Measurements from ENCODE around the gene NCBP3. TPM values are rescaled to one million over a fixed set of nuclear protein-coding genes. Genes with fewer than 3 reads are reported as not detected.
"Not testable (repeated sequence)": the region's sequence is repeated elsewhere in the genome, so short reads cannot be mapped to it uniquely, and the experiment has no call there.

Gene NCBP3
- total RNA-seq, 1 donor from 2014 or later = 57.2 TPM

GRCh38 chr17:3798273-3799180 lies 47.5 kb downstream of the NCBP3 start:
- Mint-ChIP-seq H3K9me3 (no peaks in the 10 kb centered on the region), H3K27ac (no peak overlapping the region), H3K4me3 (ENCODE audit: low read depth) (no peak overlapping the region), H3K27me3 (ENCODE audit: low read depth) (no peaks in the 10 kb centered on the region), H3K36me3 (ENCODE audit: low read depth) (peaks cover 11% of the 10 kb centered on the region), H3K4me1 (ENCODE audit: low read depth) (peaks cover 47% of the 10 kb centered on the region)
- no peak for DNase-seq (ENCODE audit: low spot score)
- intact Hi-C loops (cut with micrococcal nuclease) = loop anchor here (5.0 kb wide), 1 partner anchor 86 kb away; no protein-coding TSS in a partner anchor

DNA sequence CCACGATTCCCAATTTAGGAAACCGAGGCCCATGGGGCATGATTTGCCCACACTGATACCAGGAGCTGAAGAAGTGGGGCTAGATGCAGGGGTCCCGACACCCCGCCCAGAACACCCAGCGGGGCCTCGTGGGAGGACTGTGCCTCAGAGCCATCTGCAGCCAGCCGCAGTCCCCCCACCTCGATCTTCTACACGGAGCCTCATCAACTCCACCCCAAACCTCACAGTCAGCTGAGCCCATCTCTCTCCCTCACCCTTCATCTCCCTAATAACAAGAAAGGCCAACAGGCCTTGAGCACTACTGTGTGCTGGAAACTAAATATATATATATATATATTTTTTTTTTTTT lies 49.2 kb downstream of the NCBP3 start:
- Mint-ChIP-seq H3K4me3 (ENCODE audit: low read depth) (no peak overlapping the region), H3K36me3 (ENCODE audit: low read depth) (no peaks in the 10 kb centered on the region), H3K27ac (peak overlapping the region; percentile 10), H3K4me1 (ENCODE audit: low read depth) (peaks cover 45% of the 10 kb centered on the region), H3K9me3 (no peaks in the 10 kb centered on the region), H3K27me3 (ENCODE audit: low read depth) (no peaks in the 10 kb centered on the region)
- DNase-seq (ENCODE audit: low spot score) = no peak
- intact Hi-C loops (cut with micrococcal nuclease) = loop anchor here (1.0 to 5.0 kb wide), 2 partner anchors 31 to 84 kb away; no protein-coding TSS in a partner anchor

DNA sequence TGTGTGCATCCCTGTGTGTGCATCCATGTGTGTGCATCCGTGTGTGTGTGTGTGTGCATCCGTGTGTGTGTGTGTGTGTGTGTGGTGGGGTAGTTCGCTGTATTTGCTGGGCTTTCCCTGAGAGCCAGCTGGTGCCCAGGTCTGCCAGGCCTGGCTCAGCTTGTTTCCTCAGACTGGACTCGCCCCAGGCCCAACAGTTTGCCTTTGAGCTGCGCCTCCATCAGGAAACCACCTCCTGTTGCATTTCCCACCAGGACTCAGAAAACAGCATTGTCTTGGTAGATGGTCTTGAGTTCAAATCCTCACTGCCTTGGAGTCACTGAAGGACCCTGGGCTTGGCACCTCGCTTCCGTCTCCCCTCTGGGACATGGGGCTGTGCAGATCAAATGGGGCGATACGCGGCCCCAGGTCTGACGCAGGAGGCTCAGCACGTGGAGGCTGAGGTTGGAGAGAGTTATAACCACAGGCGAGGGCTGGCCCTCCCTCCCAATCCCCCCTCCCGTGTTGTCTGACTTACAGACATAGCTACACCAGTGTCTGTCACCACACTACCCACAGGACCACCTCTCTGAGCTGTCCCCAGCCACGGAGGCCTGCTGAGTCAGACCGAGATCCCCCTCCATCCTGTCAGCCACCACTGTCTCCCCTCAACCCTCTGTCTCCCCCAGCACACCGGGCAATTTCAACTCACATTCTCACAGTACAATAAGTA lies 49.8 kb downstream of the NCBP3 start:
- H3K4me3 Mint-ChIP-seq (ENCODE audit: low read depth) = no peak overlapping the region
- peaks cover 50% of the 10 kb centered on the region for H3K4me1 Mint-ChIP-seq (ENCODE audit: low read depth)
- H3K36me3 Mint-ChIP-seq (ENCODE audit: low read depth) = no peaks in the 10 kb centered on the region
- peak overlapping the region; percentile 10 for H3K27ac Mint-ChIP-seq
- H3K27me3 Mint-ChIP-seq (ENCODE audit: low read depth) = no peaks in the 10 kb centered on the region
- intact Hi-C loops (cut with micrococcal nuclease) = loop anchor here (1.0 to 5.0 kb wide), 2 partner anchors 31 to 84 kb away; no protein-coding TSS in a partner anchor
- no peaks in the 10 kb centered on the region for H3K9me3 Mint-ChIP-seq
- peak; percentile 68 for DNase-seq (ENCODE audit: low spot score)

DNA sequence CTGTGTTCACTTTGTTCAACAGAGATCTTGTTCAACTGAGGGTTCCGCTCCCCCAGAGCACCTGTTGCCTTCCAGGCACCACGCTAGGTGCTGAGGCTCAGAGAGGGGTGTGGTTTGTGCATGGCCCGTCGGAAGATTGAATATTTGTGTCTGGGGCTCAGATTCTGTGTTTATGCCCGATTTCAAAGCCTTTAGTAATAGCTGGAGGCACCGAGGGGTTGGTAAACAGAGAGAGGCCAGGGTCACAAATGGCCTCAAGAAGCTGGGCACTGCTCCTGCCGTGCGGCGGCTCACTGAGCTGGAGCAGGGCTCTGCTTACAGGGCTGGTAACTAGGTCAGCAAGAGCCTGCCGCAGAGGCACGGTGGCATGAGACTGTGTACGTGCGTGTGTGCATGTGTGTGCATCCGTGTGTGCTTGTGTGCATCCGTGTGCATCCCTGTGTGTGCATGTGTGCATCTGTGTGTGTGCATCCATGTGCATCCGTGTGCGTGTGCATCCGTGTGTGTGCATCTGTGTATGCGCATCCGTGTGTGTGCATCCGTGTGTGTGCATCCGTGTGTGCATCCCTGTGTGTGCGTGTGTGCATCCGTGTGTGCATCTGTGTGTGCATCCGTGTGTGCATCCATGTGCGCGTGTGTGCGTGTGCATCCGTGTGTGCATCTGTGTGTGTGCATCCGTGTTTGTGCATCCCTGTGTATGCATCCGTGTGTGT lies 50.5 kb downstream of the NCBP3 start:
- DNase-seq (ENCODE audit: low spot score) = no peak
- peak overlapping the region; percentile 33 for H3K4me3 Mint-ChIP-seq (ENCODE audit: low read depth)
- H3K36me3 Mint-ChIP-seq (ENCODE audit: low read depth) = no peaks in the 10 kb centered on the region
- H3K4me1 Mint-ChIP-seq (ENCODE audit: low read depth) = peaks cover 51% of the 10 kb centered on the region
- H3K27me3 Mint-ChIP-seq (ENCODE audit: low read depth) = no peaks in the 10 kb centered on the region
- intact Hi-C loops (cut with micrococcal nuclease) = loop anchor here (1.0 to 5.0 kb wide), 2 partner anchors 30 to 83 kb away; no protein-coding TSS in a partner anchor
- H3K9me3 Mint-ChIP-seq = no peaks in the 10 kb centered on the region
- peak overlapping the region; percentile 52 for H3K27ac Mint-ChIP-seq

DNA sequence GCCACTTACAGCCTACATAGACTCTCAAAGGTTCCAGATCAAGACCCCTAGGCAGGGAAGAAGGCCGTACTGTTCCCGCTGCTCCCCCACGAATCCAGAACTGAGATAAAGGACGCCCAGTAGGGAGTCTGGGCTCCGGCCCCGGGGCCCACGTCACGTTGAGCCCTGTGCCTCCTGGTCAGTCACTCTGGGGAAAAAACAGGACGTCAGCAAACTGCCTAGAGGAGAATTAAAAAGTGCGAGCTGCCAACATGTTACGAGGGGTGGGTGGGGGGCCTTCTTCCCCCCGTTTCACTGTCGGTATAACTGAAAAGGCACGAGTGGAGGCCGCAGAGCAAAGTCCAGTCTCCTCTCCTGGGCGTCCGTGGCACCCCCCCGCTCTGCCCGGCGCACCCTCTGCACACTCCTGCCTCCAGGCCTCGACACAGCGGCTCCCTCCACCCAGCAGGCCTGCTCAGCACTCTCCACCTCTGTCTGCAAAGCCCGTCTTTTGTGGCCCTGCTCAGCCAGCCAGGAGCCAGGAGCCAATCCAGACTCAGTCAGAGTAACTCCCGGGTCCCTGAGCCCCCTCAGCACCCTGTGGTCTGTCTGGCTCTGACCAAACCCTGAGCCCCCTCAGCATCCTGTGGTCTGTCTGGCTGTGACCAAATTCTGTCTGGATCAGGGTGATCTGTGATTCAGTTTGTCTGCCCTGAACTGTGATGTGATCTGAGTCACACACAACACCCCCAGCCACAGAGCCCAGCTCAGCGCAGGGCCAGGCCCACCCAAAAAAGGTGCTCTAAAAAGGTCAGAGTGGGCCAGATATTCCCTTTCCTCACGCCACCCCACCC lies 51.3 kb downstream of the NCBP3 start:
- Mint-ChIP-seq H3K27ac (peak overlapping the region; percentile 52), H3K4me3 (ENCODE audit: low read depth) (peak overlapping the region; percentile 33), H3K27me3 (ENCODE audit: low read depth) (no peaks in the 10 kb centered on the region), H3K36me3 (ENCODE audit: low read depth) (no peaks in the 10 kb centered on the region), H3K9me3 (no peaks in the 10 kb centered on the region), H3K4me1 (ENCODE audit: low read depth) (peaks cover 56% of the 10 kb centered on the region)
- DNase-seq (ENCODE audit: low spot score) = peak; percentile 22
- intact Hi-C loops (cut with micrococcal nuclease) = loop anchor here (5.0 kb wide), 1 partner anchor 82 kb away; no protein-coding TSS in a partner anchor

DNA sequence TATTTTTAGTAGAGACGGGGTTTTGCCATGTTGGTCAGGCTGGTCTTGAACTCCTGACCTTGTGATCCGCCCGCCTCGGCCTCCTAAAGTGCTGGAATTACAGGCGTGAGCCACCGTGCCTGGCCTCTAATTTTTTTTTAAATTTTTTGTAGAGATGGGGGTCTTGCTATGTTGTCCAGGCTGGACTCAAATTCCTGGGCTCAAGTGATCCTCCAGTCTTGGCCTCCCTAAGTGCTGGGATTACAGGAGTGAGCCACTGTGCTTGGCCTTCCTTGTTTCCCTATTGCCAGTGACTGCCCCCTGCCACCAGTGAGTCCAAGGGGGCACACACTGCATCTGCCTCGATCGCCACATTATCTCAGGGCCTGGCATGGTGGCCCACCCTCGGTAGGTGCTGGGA lies 51.9 kb downstream of the NCBP3 start:
- not testable (repeated sequence) for H3K36me3 Mint-ChIP-seq (ENCODE audit: low read depth)

GRCh38 chr17:3793258-3793657 lies 52.8 kb downstream of the NCBP3 start:
- H3K27ac Mint-ChIP-seq; H3K27me3 Mint-ChIP-seq (ENCODE audit: low read depth); intact Hi-C loops (cut with micrococcal nuclease); DNase-seq (ENCODE audit: low spot score); H3K4me3 Mint-ChIP-seq (ENCODE audit: low read depth); H3K36me3 Mint-ChIP-seq (ENCODE audit: low read depth); H3K9me3 Mint-ChIP-seq: not testable (repeated sequence)
- H3K4me1 Mint-ChIP-seq (ENCODE audit: low read depth) = peaks cover 47% of the 10 kb centered on the region

More for the DNA sequence above, 51.9 kb downstream of the NCBP3 start:
- H3K4me1 Mint-ChIP-seq (ENCODE audit: low read depth) = peaks cover 52% of the 10 kb centered on the region
- intact Hi-C loops (cut with micrococcal nuclease); DNase-seq (ENCODE audit: low spot score); H3K9me3 Mint-ChIP-seq; H3K27me3 Mint-ChIP-seq (ENCODE audit: low read depth); H3K4me3 Mint-ChIP-seq (ENCODE audit: low read depth); H3K27ac Mint-ChIP-seq: not testable (repeated sequence)

DNA sequence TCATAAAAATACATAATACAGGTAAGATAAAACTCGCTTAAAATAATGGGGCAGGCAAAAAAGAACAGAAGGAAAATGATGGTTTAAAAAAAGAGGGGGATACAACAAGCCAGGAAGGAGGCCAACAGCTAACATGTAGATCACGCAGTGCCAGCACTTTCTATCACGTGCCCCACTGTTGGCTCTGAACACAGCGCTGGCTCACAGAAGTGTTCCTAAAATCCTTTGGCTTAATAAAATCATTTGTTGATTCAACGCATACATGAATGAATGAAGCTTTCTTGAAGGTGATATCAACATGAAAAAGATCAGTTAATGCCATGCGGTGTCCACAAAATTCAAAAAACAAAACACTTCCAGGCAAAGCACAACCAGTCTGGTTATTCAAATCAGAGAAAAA lies 53.6 kb downstream of the NCBP3 start:
- no peak for DNase-seq (ENCODE audit: low spot score)
- H3K27me3 Mint-ChIP-seq (ENCODE audit: low read depth) = no peaks in the 10 kb centered on the region
- no peaks in the 10 kb centered on the region for H3K36me3 Mint-ChIP-seq (ENCODE audit: low read depth)
- peaks cover 45% of the 10 kb centered on the region for H3K4me1 Mint-ChIP-seq (ENCODE audit: low read depth)
- no peak overlapping the region for H3K4me3 Mint-ChIP-seq (ENCODE audit: low read depth)
- H3K9me3 Mint-ChIP-seq = no peaks in the 10 kb centered on the region
- no peak overlapping the region for H3K27ac Mint-ChIP-seq
- intact Hi-C loops (cut with micrococcal nuclease) = no loop called here

- no peaks in the 10 kb centered on the region for H3K27me3 Mint-ChIP-seq (ENCODE audit: low read depth)
- H3K9me3 Mint-ChIP-seq = no peaks in the 10 kb centered on the region
- H3K27ac Mint-ChIP-seq = peak overlapping the region; percentile 67
- no peak for DNase-seq (ENCODE audit: low spot score)
- no peaks in the 10 kb centered on the region for H3K36me3 Mint-ChIP-seq (ENCODE audit: low read depth)
- intact Hi-C loops (cut with micrococcal nuclease) = no loop called here
- peaks cover 28% of the 10 kb centered on the region for H3K4me1 Mint-ChIP-seq (ENCODE audit: low read depth)
- H3K4me3 Mint-ChIP-seq (ENCODE audit: low read depth) = no peak overlapping the region
These were observed 57.8 kb downstream of the NCBP3 start for GRCh38 chr17:3788200-3788599.

GRCh38 chr17:3785323-3785722 lies 60.7 kb downstream of the NCBP3 start:
- H3K4me1 Mint-ChIP-seq (ENCODE audit: low read depth) = peaks cover 17% of the 10 kb centered on the region

GRCh38 chr17:3782751-3783150 lies 63.3 kb downstream of the NCBP3 start:
- no peak for DNase-seq (ENCODE audit: low spot score)
- intact Hi-C loops (cut with micrococcal nuclease) = no loop called here
- H3K27ac Mint-ChIP-seq = no peak overlapping the region
- H3K9me3 Mint-ChIP-seq = no peaks in the 10 kb centered on the region
- no peak overlapping the region for H3K4me3 Mint-ChIP-seq (ENCODE audit: low read depth)
- peaks cover 7% of the 10 kb centered on the region for H3K4me1 Mint-ChIP-seq (ENCODE audit: low read depth)
- peaks cover 2% of the 10 kb centered on the region for H3K27me3 Mint-ChIP-seq (ENCODE audit: low read depth)
- no peaks in the 10 kb centered on the region for H3K36me3 Mint-ChIP-seq (ENCODE audit: low read depth)

More at GRCh38 chr17:3785323-3785722, 60.7 kb downstream of the NCBP3 start:
- intact Hi-C loops (cut with micrococcal nuclease); DNase-seq (ENCODE audit: low spot score); H3K27ac Mint-ChIP-seq; H3K36me3 Mint-ChIP-seq (ENCODE audit: low read depth); H3K4me3 Mint-ChIP-seq (ENCODE audit: low read depth); H3K27me3 Mint-ChIP-seq (ENCODE audit: low read depth); H3K9me3 Mint-ChIP-seq: not testable (repeated sequence)

DNA sequence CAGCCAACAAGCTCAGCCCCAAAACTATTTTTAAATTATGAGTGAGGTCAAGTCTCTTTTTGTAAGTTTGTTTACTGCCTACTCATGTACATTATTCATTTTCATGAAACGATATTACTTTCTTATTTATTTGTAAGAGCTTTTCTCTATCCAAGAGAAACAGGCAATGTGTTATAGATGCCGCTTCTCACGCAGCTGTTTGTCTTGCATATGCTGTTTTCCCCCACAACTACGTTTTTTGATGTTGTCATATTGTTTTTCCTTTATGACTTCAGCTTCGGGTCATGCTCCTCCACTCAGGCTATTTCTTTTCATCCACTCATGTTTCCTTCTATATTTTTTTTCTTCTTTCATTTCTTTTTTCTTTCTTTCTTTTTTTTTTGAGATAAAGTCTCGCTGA lies 65.1 kb downstream of the NCBP3 start:
- DNase-seq (ENCODE audit: low spot score) = no peak
- Mint-ChIP-seq H3K36me3 (ENCODE audit: low read depth) (no peaks in the 10 kb centered on the region), H3K4me1 (ENCODE audit: low read depth) (no peaks in the 10 kb centered on the region), H3K4me3 (ENCODE audit: low read depth) (no peak overlapping the region), H3K9me3 (no peaks in the 10 kb centered on the region), H3K27me3 (ENCODE audit: low read depth) (peaks cover 2% of the 10 kb centered on the region), H3K27ac (no peak overlapping the region)
- intact Hi-C loops (cut with micrococcal nuclease) = no loop called here
